Liver (tissue), 9 donors: ENCODE measurements around the gene MACROD1. TPM values are rescaled to one million over a fixed set of nuclear protein-coding genes. Genes with fewer than 3 reads are reported as not detected.
A peak's percentile ranks its signal among the peaks of the same experiment; 100 is the strongest.

Experiments used
- DNase-seq: peaks from one replicate; pipeline ENCODE4 v3.0.0-alpha.2; 2017; ENCODE audit warnings: low spot score
- H3K27ac ChIP-seq, 2 donors: one replicate each; pipeline ENCODE4 v1.7.0; 2013; ENCODE audit warnings: inconsistent platforms in 2 of 2, low read length in 2 of 2, control low read depth in 1 of 2, low read depth in 1 of 2, mild to moderate bottlenecking in 1 of 2
- H3K27me3 ChIP-seq, 4 donors: one replicate each; pipeline versions ENCODE4 v1.6.1 to v1.7.0; 2013; ENCODE audit warnings: low read length in 3 of 4, inconsistent platforms in 1 of 4, mild to moderate bottlenecking in 1 of 4, moderate library complexity in 1 of 4; ENCODE audit not compliant: control insufficient read depth in 4 of 4, insufficient read depth in 4 of 4
- H3K36me3 ChIP-seq, 4 donors: one replicate each; pipeline versions ENCODE4 v1.6.1 to v1.7.0; 2013; ENCODE audit warnings: low read length in 3 of 4, mild to moderate bottlenecking in 3 of 4, low read depth in 1 of 4, moderate library complexity in 1 of 4; ENCODE audit not compliant: control insufficient read depth in 4 of 4, insufficient read depth in 3 of 4
- H3K4me1 ChIP-seq, 4 donors: one replicate each; pipeline versions ENCODE4 v1.6.1 to v1.7.0; 2013; ENCODE audit warnings: low read length in 3 of 4, mild to moderate bottlenecking in 3 of 4, moderate library complexity in 1 of 4; ENCODE audit not compliant: control insufficient read depth in 4 of 4, insufficient read depth in 4 of 4
- H3K4me3 ChIP-seq, 3 donors: one replicate each; pipeline versions ENCODE4 v1.6.1 to v1.7.0; 2013; ENCODE audit warnings: low read length in 3 of 3, control low read depth in 1 of 3, low read depth in 1 of 3, mild to moderate bottlenecking in 1 of 3
- H3K9ac ChIP-seq, 2 donors: one replicate each; pipeline ENCODE4 v1.7.0; 2013; ENCODE audit warnings: low read length in 2 of 2, mild to moderate bottlenecking in 2 of 2, moderate library complexity in 2 of 2, control low read depth in 1 of 2, low read depth in 1 of 2
- H3K9me3 ChIP-seq, 4 donors: one replicate each; pipeline versions ENCODE4 v1.6.1 to v1.7.0; 2013; ENCODE audit warnings: low read length in 3 of 4; ENCODE audit not compliant: control insufficient read depth in 4 of 4
- ATF3 ChIP-seq: IDR thresholded peaks from 2 replicates; pipeline ENCODE4 v1.6.1; 2016; ENCODE audit warnings: antibody characterized with exemption
- CTCF ChIP-seq: fragments of 150-350 bp; IDR thresholded peaks from 2 replicates; pipeline ENCODE4 v1.5.1; 2017; ENCODE audit warnings: improper control_type of control experiment, low read depth, low read length; ENCODE audit not compliant: missing input control
- EGR1 ChIP-seq, 2 donors: IDR thresholded peaks; 2 replicates each; pipeline ENCODE4 v1.6.1; 2016 to 2018; ENCODE audit warnings: antibody characterized with exemption in 2 of 2, low read depth in 2 of 2
- FOXA1 ChIP-seq: IDR thresholded peaks from 2 replicates; pipeline ENCODE4 v1.6.1; 2016; ENCODE audit warnings: antibody characterized with exemption
- FOXA2 ChIP-seq: IDR thresholded peaks from 2 replicates; pipeline ENCODE4 v1.6.1; 2016; ENCODE audit warnings: antibody characterized with exemption
- GABPA ChIP-seq, 2 donors: IDR thresholded peaks in 1 of 2; conservative IDR thresholded peaks in 1 of 2; 2 replicates each; pipeline ENCODE4 v1.6.1; 2016; ENCODE audit warnings: antibody characterized with exemption in 2 of 2, mild to moderate bottlenecking in 1 of 2, moderate library complexity in 1 of 2
- HNF4A ChIP-seq, 2 donors: conservative IDR thresholded peaks; 2 replicates each; pipeline ENCODE4 v1.6.1; 2016; ENCODE audit warnings: antibody characterized with exemption in 2 of 2, mild to moderate bottlenecking in 2 of 2
- HNF4G ChIP-seq: IDR thresholded peaks from 2 replicates; pipeline ENCODE4 v1.6.1; 2016; ENCODE audit warnings: antibody characterized with exemption
- JUND ChIP-seq, 2 donors: IDR thresholded peaks; 2 replicates each; pipeline ENCODE4 v1.6.1; 2016; ENCODE audit warnings: antibody characterized with exemption in 2 of 2
- MAX ChIP-seq: IDR thresholded peaks from 2 replicates; pipeline ENCODE4 v1.6.1; 2016; ENCODE audit warnings: antibody characterized with exemption
- NR2F2 ChIP-seq: IDR thresholded peaks from 2 replicates; pipeline ENCODE4 v1.6.1; 2016; ENCODE audit warnings: antibody characterized with exemption
- RAD21 ChIP-seq, 2 donors: IDR thresholded peaks; 2 replicates each; pipeline ENCODE4 v1.6.1; 2016; ENCODE audit warnings: antibody characterized with exemption in 2 of 2, mild to moderate bottlenecking in 2 of 2
- REST ChIP-seq: IDR thresholded peaks from 2 replicates; pipeline ENCODE4 v1.6.1; 2016; ENCODE audit warnings: antibody characterized with exemption, mild to moderate bottlenecking
- RXRA ChIP-seq, 2 donors: IDR thresholded peaks; 2 replicates each; pipeline ENCODE4 v1.6.1; 2017 to 2018; ENCODE audit warnings: antibody characterized with exemption in 2 of 2, mild to moderate bottlenecking in 1 of 2
- SP1 ChIP-seq: IDR thresholded peaks from 2 replicates; pipeline ENCODE4 v1.6.1; 2018; ENCODE audit warnings: antibody characterized with exemption, mild to moderate bottlenecking
- TAF1 ChIP-seq: conservative IDR thresholded peaks from 2 replicates; pipeline ENCODE4 v1.6.1; 2016; ENCODE audit warnings: antibody characterized with exemption, mild to moderate bottlenecking
- YY1 ChIP-seq: IDR thresholded peaks from 2 replicates; pipeline ENCODE4 v1.6.1; 2016; ENCODE audit warnings: antibody characterized with exemption, mild to moderate bottlenecking
- ZBTB33 ChIP-seq: IDR thresholded peaks from 2 replicates; pipeline ENCODE4 v1.6.1; 2016; ENCODE audit warnings: antibody characterized with exemption
- WGBS: extraction: QIAGEN DNeasy Blood & Tissue Kit; methylation state at CpG from one replicate; pipeline ENCODE4 v1.1.7; 2013; 5-methylcytosine and 5-hydroxymethylcytosine counted together
- polyA plus RNA-seq, 2 donors: library from polyadenylated mRNA; stranded (reverse) in 1 of 2; unstranded in 1 of 2; fragments of 200-250 nt in 1 of 2; fragments of >200 nt in 1 of 2; fragmentation: Nextera tagmentation in 1 of 2; extraction: Ambion mirVana in 1 of 2; gene quantifications; one replicate each; pipeline versions ENCODE4 v1.2.1 to v1.2.3, GENCODE V29; 2013 to 2015
- total RNA-seq, 2 donors: library from RNA; depleted of rRNA; stranded (reverse); fragments of >200 nt; gene quantifications; one replicate each; pipeline ENCODE4 v1.2.3, GENCODE V29; 2014
- donor health status: healthy.
- donor health status: healthy.
- donor health status: healthy.
- donor health status: healthy.
- donor health status: healthy.

The MACROD1 gene
- total and polyA plus RNA-seq, 4 donors = 8.9 to 25.9 (median 13.1) TPM

GRCh38 chr11:64186492-64187165 is 20.7 kb upstream of the MACROD1 start:
- H3K27ac ChIP-seq = peak overlapping the region in 1 of 2 donors; percentile 88
- H3K4me3 ChIP-seq = no peak overlapping the region
- H3K4me1 ChIP-seq = peaks cover 2 to 25% (median 17%) of the 10 kb centered on the region in 4 donors
- no peaks in the 10 kb centered on the region for H3K9me3 ChIP-seq
- no peaks in the 10 kb centered on the region for H3K36me3 ChIP-seq
- WGBS = 2% methylated on average over 48 of the region's 48 CpGs
- H3K9ac ChIP-seq = peak overlapping the region in 1 of 2 donors; percentile 50
- TF ChIP-seq FOXA2 (no peak), JUND (IDR thresholded peaks at IDR 0.05) (no peak), RAD21 (IDR thresholded peaks at IDR 0.05) (no peak), EGR1 (IDR thresholded peaks at IDR 0.05; ENCODE audit: low read depth in 2 of 2) (no peak), FOXA1 (no peak), HNF4G (no peak), NR2F2 (no peak), GABPA (IDR thresholded peaks at IDR 0.05 in 1 of 2, conservative IDR thresholded peaks at IDR 0.05 in 1 of 2) (no peak), TAF1 (no peak), MAX (no peak), SP1 (no peak), HNF4A (conservative IDR thresholded peaks at IDR 0.05) (no peak), ATF3 (no peak)
- H3K27me3 ChIP-seq = no peaks in the 10 kb centered on the region
- peak; percentile 55 for DNase-seq

GRCh38 chr11:64185693-64186491 is 20.0 kb upstream of the MACROD1 start, which contains the start of gene STIP1:
Gene STIP1, plus strand, starts transcription at chr11:64186171. Its CDS starts 91 bp downstream, at chr11:64186262.
- H3K9ac ChIP-seq = peak within 1 kb of the TSS; percentile 76 to 87
- no peaks in the 10 kb centered on the region for H3K27me3 ChIP-seq
- H3K4me1 ChIP-seq = peaks cover 2 to 25% (median 17%) of the 10 kb centered on the region in 4 donors
- peak; percentile 18 for TF ChIP-seq ATF3
- TF ChIP-seq EGR1 (IDR thresholded peaks at IDR 0.05; ENCODE audit: low read depth in 2 of 2) = peak; percentile 94 to 98
- TF ChIP-seq NR2F2 = peak; percentile 29
- TF ChIP-seq CTCF = peak; percentile 6
- TF ChIP-seq FOXA1 = no peak
- TF ChIP-seq FOXA2 = no peak
- peak; percentile 100 for TF ChIP-seq SP1
- TF ChIP-seq GABPA (IDR thresholded peaks at IDR 0.05 in 1 of 2, conservative IDR thresholded peaks at IDR 0.05 in 1 of 2) = peak; percentile 56 to 72
- TF ChIP-seq REST = no peak
- peak; percentile 94 for TF ChIP-seq MAX
- peak; percentile 96 for TF ChIP-seq YY1
- peak in 1 of 2 donors; percentile 52 for TF ChIP-seq RAD21 (IDR thresholded peaks at IDR 0.05)
- TF ChIP-seq JUND (IDR thresholded peaks at IDR 0.05) = peak in 1 of 2 donors; percentile 22
- TF ChIP-seq HNF4G = no peak
- TF ChIP-seq TAF1 = peak; percentile 72
- peak; percentile 54 for TF ChIP-seq ZBTB33
- TF ChIP-seq RXRA (IDR thresholded peaks at IDR 0.05) = peak in 1 of 2 donors; percentile 43
- no peak for TF ChIP-seq HNF4A (conservative IDR thresholded peaks at IDR 0.05)
- DNase-seq = peak; percentile 99
- H3K4me3 ChIP-seq = peak within 1 kb of the TSS; percentile 57 to 83 (median 65)
- under 1% methylated on average over 74 of the region's 74 CpGs for WGBS
- H3K36me3 ChIP-seq = no peaks in the 10 kb centered on the region
- H3K27ac ChIP-seq = peak within 1 kb of the TSS; percentile 92 to 95
- H3K9me3 ChIP-seq = no peaks in the 10 kb centered on the region
